Stomach (tissue), 9 donors: ENCODE measurements around the gene DIAPH2. TPM values are rescaled to one million over a fixed set of nuclear protein-coding genes. Genes with fewer than 3 reads are reported as not detected.

Experiments
- DNase-seq, 2 donors: peaks; one replicate each; pipeline versions ENCODE4 v3.0.0 to v3.0.0-alpha.2; 2013 to 2019
- H3K27ac ChIP-seq, 5 donors: fragments of 200-600 bp in 4 of 5; sonication (generic) in 4 of 5; one replicate each; pipeline ENCODE4 v1.5.1; 2013 to 2019; ENCODE audit warnings: mild to moderate bottlenecking in 1 of 5, moderate library complexity in 1 of 5
- H3K27me3 ChIP-seq, 3 donors: fragments of 200-600 bp; sonication (generic); one replicate each; pipeline ENCODE4 v1.5.1; 2017 to 2019; ENCODE audit warnings: mixed run types in 1 of 3
- H3K36me3 ChIP-seq, 4 donors: fragments of 200-600 bp; sonication (generic); 1 replicate in 3 of 4; 2 replicates in 1 of 4; pipeline ENCODE4 v1.5.1; 2016 to 2019
- H3K4me1 ChIP-seq, 4 donors: fragments of 200-600 bp; sonication (generic); one replicate each; pipeline ENCODE4 v1.5.1; 2016 to 2019
- H3K4me3 ChIP-seq, 4 donors: fragments of 200-600 bp; sonication (generic) in 3 of 4; one replicate each; pipeline ENCODE4 v1.5.1; 2016 to 2019; ENCODE audit warnings: mild to moderate bottlenecking in 1 of 4
- H3K9me3 ChIP-seq, 4 donors: fragments of 200-600 bp; sonication (generic); one replicate each; pipeline ENCODE4 v1.5.1; 2016 to 2019
- EP300 ChIP-seq: sonication (generic); formaldehyde crosslinking; IDR thresholded peaks from one replicate; pipeline ENCODE4 v1.6.1; 2017; ENCODE audit warnings: antibody characterized with exemption
- POLR2A ChIP-seq, 4 donors: fragments of 450-650 bp; IDR thresholded peaks; one replicate each; pipeline ENCODE4 v1.6.1; 2016; ENCODE audit warnings: antibody characterized with exemption in 4 of 4, control low read depth in 2 of 4, mild to moderate bottlenecking in 1 of 4, moderate library complexity in 1 of 4
- POLR2AphosphoS5 ChIP-seq, 3 donors: sonication (generic); formaldehyde crosslinking; IDR thresholded peaks; one replicate each; pipeline ENCODE4 v1.6.1; 2016; ENCODE audit warnings: antibody characterized with exemption in 3 of 3
- WGBS, 5 donors: extraction: QIAGEN DNeasy Blood & Tissue Kit in 3 of 5; methylation state at CpG; one replicate each; pipeline versions ENCODE4 v1.1.5 to v1.1.7; 2013 to 2018; 5-methylcytosine and 5-hydroxymethylcytosine counted together
- intact Hi-C: fragments of 100-400 bp; cut with DNase I; formaldehyde crosslinking; loops from one replicate; pipeline ENCODE4 v1.15.1; 2023; ENCODE audit warnings: low total_unique reads
- polyA plus RNA-seq, 3 donors: library from polyadenylated mRNA; stranded (reverse); fragments of 200-250 nt; gene quantifications; one replicate each; pipeline ENCODE4 v1.2.3, GENCODE V29; 2013
- total RNA-seq, 5 donors: library from RNA; depleted of rRNA; stranded (reverse); fragments of >200 nt; gene quantifications; one replicate each; pipeline versions ENCODE4 v1.1.0 to v1.2.3, GENCODE V29; 2014 to 2016
- TF ChIP-seq, protein P1 (sequence below), 7 experiments: fragments of 450-650 bp in 4 of 7; fragments of 200-600 bp in 3 of 7; sonication (generic) in 3 of 7; IDR thresholded peaks; one replicate each; pipeline ENCODE4 v1.5.1; 2016 to 2019; ENCODE audit warnings: antibody characterized with exemption in 7 of 7, control low read depth in 2 of 7, mild to moderate bottlenecking in 1 of 7
- donor health status: healthy with polysubstance abuse.
- donor health status: Bipolar disorder and iron deficiency.
- donor health status: healthy.

Gene DIAPH2
- total and polyA plus RNA-seq, 8 donors = 5.2 to 52.5 (median 27.3) TPM

- Histone ChIP-seq H3K4me1 (no peaks in the 10 kb centered on the region), H3K4me3 (no peak overlapping the region), H3K36me3 (no peaks in the 10 kb centered on the region), H3K9me3 (peaks cover 0 to 6% (median 2%) of the 10 kb centered on the region in 4 donors), H3K27ac (no peak overlapping the region), H3K27me3 (no peaks in the 10 kb centered on the region)
- intact Hi-C loops = no loop called here
- WGBS, 5 donors = 13 to 49% (median 32%) methylated on average over 3 of the region's 3 CpGs
- no peak for DNase-seq
- TF ChIP-seq EP300 = no peak
- TF ChIP-seq, protein P1, sequence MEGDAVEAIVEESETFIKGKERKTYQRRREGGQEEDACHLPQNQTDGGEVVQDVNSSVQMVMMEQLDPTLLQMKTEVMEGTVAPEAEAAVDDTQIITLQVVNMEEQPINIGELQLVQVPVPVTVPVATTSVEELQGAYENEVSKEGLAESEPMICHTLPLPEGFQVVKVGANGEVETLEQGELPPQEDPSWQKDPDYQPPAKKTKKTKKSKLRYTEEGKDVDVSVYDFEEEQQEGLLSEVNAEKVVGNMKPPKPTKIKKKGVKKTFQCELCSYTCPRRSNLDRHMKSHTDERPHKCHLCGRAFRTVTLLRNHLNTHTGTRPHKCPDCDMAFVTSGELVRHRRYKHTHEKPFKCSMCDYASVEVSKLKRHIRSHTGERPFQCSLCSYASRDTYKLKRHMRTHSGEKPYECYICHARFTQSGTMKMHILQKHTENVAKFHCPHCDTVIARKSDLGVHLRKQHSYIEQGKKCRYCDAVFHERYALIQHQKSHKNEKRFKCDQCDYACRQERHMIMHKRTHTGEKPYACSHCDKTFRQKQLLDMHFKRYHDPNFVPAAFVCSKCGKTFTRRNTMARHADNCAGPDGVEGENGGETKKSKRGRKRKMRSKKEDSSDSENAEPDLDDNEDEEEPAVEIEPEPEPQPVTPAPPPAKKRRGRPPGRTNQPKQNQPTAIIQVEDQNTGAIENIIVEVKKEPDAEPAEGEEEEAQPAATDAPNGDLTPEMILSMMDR (IDR thresholded peaks at IDR 0.05) = no peak
- TF ChIP-seq POLR2A (IDR thresholded peaks at IDR 0.05) = no peak
- no peak for TF ChIP-seq POLR2AphosphoS5 (IDR thresholded peaks at IDR 0.05)
These were observed 30.8 kb downstream of the DIAPH2 start for GRCh38 chrX:96715481-96715880.

DNA sequence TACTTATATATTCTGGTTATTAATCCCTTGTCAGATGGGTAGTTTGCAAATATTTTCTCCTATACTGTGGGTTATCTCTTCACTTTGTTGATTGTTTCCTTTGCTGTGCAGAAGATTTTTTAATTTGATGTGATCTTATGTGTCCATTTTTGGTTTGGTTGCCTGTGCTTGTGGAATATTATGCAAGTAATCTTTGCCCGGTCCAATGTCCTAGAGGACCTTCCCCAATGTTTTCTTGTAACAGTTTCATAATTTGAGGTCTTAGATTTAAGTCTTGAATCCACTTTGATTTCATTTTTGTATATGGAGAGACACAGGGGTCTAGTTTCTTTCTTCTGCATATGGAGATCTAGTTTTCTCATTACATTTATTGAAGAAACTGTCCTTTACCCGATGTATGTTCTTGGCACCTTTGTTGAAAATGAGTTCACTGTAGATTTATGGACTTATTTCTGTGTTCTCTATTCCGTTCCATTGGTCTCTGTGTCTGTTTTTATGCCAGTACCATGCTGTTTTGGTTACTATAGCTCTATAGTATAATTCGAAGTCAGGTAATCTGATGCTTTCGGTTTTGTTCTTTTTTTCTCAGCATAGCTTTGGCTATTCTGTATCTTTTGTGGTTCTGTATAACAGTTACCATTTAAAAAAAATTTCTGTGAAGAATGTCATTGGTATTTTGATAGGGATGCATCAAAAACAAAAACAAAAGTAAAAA is 34.7 kb downstream of the DIAPH2 start:
- 83 to 98% (median 95%) methylated on average over 5 of the region's 5 CpGs for WGBS, 5 donors
- no peak for DNase-seq
- no peaks in the 10 kb centered on the region for H3K36me3 ChIP-seq
- no peak overlapping the region for H3K4me3 ChIP-seq
- no peak overlapping the region for H3K27ac ChIP-seq
- intact Hi-C loops = no loop called here
- no peak for TF ChIP-seq POLR2AphosphoS5 (IDR thresholded peaks at IDR 0.05)
- TF ChIP-seq, protein P1 (IDR thresholded peaks at IDR 0.05) = no peak
- no peak for TF ChIP-seq EP300
- no peak for TF ChIP-seq POLR2A (IDR thresholded peaks at IDR 0.05)
- peaks cover 0 to 13% (median 0%) of the 10 kb centered on the region in 4 donors for H3K4me1 ChIP-seq
- peaks cover 0 to 6% (median 0%) of the 10 kb centered on the region in 3 donors for H3K27me3 ChIP-seq
- H3K9me3 ChIP-seq = peaks cover 0 to 6% (median 2%) of the 10 kb centered on the region in 4 donors

GRCh38 chrX:96721354-96721753 is 36.7 kb downstream of the DIAPH2 start:
- H3K27ac ChIP-seq = no peak overlapping the region
- TF ChIP-seq, protein P1 (IDR thresholded peaks at IDR 0.05) = no peak
- TF ChIP-seq EP300 (no peak), POLR2AphosphoS5 (IDR thresholded peaks at IDR 0.05) (no peak), POLR2A (IDR thresholded peaks at IDR 0.05) (no peak)
- intact Hi-C loops = no loop called here

DNA sequence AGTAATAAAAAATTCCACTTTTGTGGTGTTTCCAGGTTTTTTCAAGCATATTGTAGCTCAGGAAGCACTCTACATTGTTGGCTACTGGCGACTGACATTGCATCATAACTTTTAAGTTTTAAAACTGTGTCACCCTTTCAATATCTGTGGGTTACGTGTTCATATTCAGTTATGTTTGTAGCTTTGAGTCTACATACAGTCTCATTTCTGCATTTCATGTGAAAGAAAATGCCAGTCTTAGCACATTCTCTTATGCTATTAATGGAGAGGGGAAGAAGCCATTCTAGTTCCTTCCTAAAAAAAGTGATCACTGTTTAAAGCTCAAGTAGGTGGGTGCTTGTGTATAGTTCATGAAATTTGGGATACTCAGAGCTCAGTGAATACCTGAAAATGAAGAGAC is 38.1 kb downstream of the DIAPH2 start:
- WGBS, 5 donors = 76 to 100% (median 83%) methylated on average over 2 of the region's 2 CpGs
- Histone ChIP-seq H3K36me3 (no peaks in the 10 kb centered on the region), H3K27me3 (peaks cover 0 to 6% (median 0%) of the 10 kb centered on the region in 3 donors), H3K9me3 (peaks cover 0 to 6% (median 2%) of the 10 kb centered on the region in 4 donors), H3K4me1 (peaks cover 0 to 13% (median 0%) of the 10 kb centered on the region in 4 donors), H3K4me3 (no peak overlapping the region), H3K27ac (no peak overlapping the region)
- intact Hi-C loops = no loop called here
- TF ChIP-seq POLR2AphosphoS5 (IDR thresholded peaks at IDR 0.05) (no peak), EP300 (no peak), POLR2A (IDR thresholded peaks at IDR 0.05) (no peak)
- TF ChIP-seq, protein P1 (IDR thresholded peaks at IDR 0.05) = no peak
- DNase-seq = no peak

More at GRCh38 chrX:96721354-96721753, 36.7 kb downstream of the DIAPH2 start:
- peaks cover 0 to 6% (median 2%) of the 10 kb centered on the region in 4 donors for H3K9me3 ChIP-seq
- peaks cover 0 to 6% (median 0%) of the 10 kb centered on the region in 3 donors for H3K27me3 ChIP-seq
- H3K4me3 ChIP-seq = no peak overlapping the region
- no peak for DNase-seq
- H3K4me1 ChIP-seq = peaks cover 0 to 13% (median 0%) of the 10 kb centered on the region in 4 donors
- H3K36me3 ChIP-seq = no peaks in the 10 kb centered on the region
